ENCODE data around the gene MTHFSD. TPM values are rescaled to one million over a fixed set of nuclear protein-coding genes. Genes with fewer than 3 reads are reported as not detected.
A peak's percentile ranks its signal among the peaks of the same experiment; 100 is the strongest.

The MTHFSD gene, protein sequence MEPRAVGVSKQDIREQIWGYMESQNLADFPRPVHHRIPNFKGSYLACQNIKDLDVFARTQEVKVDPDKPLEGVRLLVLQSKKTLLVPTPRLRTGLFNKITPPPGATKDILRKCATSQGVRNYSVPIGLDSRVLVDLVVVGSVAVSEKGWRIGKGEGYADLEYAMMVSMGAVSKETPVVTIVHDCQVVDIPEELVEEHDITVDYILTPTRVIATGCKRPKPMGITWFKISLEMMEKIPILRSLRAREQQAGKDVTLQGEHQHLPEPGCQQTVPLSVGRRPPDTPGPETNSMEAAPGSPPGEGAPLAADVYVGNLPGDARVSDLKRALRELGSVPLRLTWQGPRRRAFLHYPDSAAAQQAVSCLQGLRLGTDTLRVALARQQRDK
- total RNA-seq, result 10 to 100 TPM; 21.9 to 24.1 TPM

DNA sequence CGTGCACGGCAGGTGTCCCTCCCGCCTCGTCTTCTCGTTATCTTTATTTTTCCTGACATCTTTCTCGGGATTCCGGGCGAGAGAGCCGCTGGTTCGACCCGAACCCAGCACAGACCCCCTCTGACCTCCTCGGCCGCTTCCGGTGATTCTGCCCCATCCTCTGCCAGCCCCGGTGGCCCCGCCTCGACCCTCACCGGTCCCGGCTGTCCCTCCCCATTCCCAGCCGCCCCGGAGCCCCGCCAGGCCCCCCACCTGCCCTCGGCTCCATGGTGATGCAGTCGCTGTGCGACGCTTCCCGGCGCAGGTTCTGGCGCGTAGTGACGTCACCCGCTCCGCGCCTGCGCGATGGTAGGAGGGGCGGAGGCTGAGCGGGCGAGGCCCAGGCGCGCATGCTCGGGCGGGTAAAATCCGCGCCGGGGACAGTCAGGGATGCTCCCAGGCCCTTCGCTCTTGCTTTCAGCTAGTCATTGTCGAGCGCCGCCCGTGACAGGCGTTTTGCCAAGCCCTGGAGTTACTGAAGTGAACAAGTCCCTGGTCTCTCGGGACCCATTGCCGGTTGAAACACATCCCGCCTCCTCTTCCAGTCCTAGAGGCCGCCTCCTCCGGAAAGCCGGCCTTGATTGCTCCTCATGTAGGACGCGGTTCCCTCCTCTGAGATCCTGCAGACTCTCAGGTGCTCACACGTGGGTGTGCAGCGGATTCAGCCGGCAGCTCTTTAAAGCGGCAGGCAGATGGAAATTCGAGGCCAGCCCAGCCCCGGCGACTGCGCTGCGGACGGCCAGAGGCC lies at the start of gene MTHFSD:
Gene MTHFSD (minus strand): TSS at position 319 of the 787 bp plus-strand sequence. CDS start 51 bp downstream, at position 268.
- H3K9me3 Mint-ChIP-seq, result no peaks in the 10 kb centered on the region
- H3K36me3 Mint-ChIP-seq (ENCODE audit: low read depth), result peaks cover 10% of the 10 kb centered on the region
- H3K4me3 Mint-ChIP-seq, result peak within 1 kb of the TSS; percentile 92
- H3K4me1 Mint-ChIP-seq (ENCODE audit: low read depth), result peaks cover 11% of the 10 kb centered on the region
- intact Hi-C loops (cut with micrococcal nuclease), result loop anchor here (10.0 kb wide), 1 partner anchor 940 kb away; the partner anchor contains the start of gene ZCCHC14
- DNase-seq, result peak; percentile 95
- CTCF ChIA-PET, result interaction anchor here (0.9 to 1.0 kb wide), 2 partner anchors 9 to 319 kb away, joined by 3 to 5 read pairs; no protein-coding TSS in a partner anchor
- H3K27ac Mint-ChIP-seq, result peak within 1 kb of the TSS; percentile 88
- H3K27me3 Mint-ChIP-seq (ENCODE audit: low read depth), result peaks cover 5% of the 10 kb centered on the region

DNA sequence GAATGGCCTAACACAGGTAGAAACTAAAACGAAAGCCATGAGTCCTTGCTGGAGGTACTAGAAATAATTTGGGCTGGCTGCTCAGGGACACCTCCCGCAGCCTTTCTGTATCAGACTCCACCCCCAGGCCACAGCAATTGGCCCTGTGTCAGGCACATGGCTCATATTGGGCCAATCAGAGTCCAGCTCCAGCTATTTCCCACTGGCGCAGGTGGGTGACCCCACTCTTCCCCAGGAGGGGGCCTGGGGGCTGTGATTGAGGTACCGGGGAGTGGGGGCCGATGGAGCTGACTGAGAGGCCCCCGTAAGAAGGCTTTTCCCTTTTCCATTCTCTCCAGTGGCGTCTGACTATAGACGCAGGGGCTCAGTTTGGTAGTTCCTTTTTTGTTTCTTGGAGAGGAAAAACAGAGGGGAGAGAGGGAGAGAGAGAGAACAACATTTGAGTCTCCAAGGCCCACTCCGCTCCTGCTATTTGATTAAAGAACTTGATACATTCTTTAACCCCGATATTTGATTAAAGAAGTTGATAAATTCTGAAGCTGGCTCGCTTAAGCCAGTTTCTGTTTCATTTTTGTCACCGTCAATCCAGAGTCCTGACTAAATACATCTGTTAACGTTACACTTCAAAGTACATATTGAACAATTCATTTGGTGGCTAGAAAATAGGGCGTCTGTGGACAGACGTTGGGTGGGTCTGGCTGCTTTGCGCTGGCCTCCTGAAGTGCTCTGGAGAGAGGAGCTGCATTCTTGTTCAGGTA lies 49.6 kb upstream of the MTHFSD start:
- Mint-ChIP-seq H3K27me3 (ENCODE audit: low read depth) (peaks cover 14% of the 10 kb centered on the region), H3K4me1 (ENCODE audit: low read depth) (peaks cover 9% of the 10 kb centered on the region), H3K27ac (no peak overlapping the region), H3K36me3 (ENCODE audit: low read depth) (no peaks in the 10 kb centered on the region), H3K4me3 (peak overlapping the region; percentile 68), H3K9me3 (no peaks in the 10 kb centered on the region)
- CTCF ChIA-PET, result interaction anchor here (0.7 kb wide), 1 partner anchor 35 kb away, joined by 3 read pairs; no protein-coding TSS in a partner anchor
- DNase-seq, result peak; percentile 39
- intact Hi-C loops (cut with micrococcal nuclease), result no loop called here

DNA sequence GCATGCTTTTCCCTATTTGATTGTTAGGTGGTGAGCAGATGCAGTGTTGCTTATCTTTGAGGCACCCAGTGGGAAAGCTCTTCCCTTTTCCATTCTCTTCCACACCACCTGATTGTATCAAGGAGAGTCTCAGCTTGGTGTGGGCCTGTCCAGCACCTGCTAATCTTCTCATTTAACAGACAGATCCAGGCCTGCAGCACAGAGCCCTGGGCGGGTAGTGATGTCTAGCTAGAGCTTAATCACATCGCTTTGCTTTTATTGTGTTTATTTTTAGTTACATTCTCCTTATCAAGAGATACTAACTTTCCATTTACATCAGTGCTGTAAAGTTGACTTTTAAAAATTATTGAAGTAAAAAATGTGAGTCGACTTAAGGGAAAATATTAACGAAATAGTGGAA lies 47.5 kb upstream of the MTHFSD start:
- Mint-ChIP-seq H3K4me3 (no peak overlapping the region), H3K27ac (no peak overlapping the region), H3K27me3 (ENCODE audit: low read depth) (peaks cover 24% of the 10 kb centered on the region), H3K9me3 (no peaks in the 10 kb centered on the region), H3K36me3 (ENCODE audit: low read depth) (no peaks in the 10 kb centered on the region), H3K4me1 (ENCODE audit: low read depth) (peaks cover 12% of the 10 kb centered on the region)
- intact Hi-C loops (cut with micrococcal nuclease), result no loop called here
- DNase-seq, result no peak
- CTCF ChIA-PET, result no interaction called here

DNA sequence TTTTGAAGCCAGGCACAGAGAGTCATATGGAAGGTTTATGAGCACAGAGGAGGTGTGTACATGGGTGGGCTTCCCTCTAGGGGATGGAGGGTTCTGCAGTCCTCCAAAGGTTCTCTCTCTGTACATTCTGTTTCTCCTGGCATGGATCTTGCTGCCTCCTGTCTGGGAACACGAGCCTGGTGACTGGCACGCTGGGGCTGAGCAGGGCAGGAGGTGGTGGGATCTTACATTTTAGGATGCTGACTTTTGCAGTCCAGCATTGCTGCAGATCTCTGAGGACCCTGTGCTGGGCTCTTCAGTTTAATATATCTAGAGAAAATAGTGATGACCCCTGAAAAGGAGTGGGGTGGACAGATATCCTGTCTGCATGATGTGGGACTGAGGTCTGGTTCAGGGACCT lies 46.3 kb upstream of the MTHFSD start:
- intact Hi-C loops (cut with micrococcal nuclease), result no loop called here
- Mint-ChIP-seq H3K4me3 (no peak overlapping the region), H3K9me3 (no peaks in the 10 kb centered on the region), H3K36me3 (ENCODE audit: low read depth) (no peaks in the 10 kb centered on the region), H3K4me1 (ENCODE audit: low read depth) (peaks cover 12% of the 10 kb centered on the region), H3K27ac (no peak overlapping the region), H3K27me3 (ENCODE audit: low read depth) (peaks cover 24% of the 10 kb centered on the region)
- no peak for DNase-seq
- CTCF ChIA-PET, result no interaction called here

DNA sequence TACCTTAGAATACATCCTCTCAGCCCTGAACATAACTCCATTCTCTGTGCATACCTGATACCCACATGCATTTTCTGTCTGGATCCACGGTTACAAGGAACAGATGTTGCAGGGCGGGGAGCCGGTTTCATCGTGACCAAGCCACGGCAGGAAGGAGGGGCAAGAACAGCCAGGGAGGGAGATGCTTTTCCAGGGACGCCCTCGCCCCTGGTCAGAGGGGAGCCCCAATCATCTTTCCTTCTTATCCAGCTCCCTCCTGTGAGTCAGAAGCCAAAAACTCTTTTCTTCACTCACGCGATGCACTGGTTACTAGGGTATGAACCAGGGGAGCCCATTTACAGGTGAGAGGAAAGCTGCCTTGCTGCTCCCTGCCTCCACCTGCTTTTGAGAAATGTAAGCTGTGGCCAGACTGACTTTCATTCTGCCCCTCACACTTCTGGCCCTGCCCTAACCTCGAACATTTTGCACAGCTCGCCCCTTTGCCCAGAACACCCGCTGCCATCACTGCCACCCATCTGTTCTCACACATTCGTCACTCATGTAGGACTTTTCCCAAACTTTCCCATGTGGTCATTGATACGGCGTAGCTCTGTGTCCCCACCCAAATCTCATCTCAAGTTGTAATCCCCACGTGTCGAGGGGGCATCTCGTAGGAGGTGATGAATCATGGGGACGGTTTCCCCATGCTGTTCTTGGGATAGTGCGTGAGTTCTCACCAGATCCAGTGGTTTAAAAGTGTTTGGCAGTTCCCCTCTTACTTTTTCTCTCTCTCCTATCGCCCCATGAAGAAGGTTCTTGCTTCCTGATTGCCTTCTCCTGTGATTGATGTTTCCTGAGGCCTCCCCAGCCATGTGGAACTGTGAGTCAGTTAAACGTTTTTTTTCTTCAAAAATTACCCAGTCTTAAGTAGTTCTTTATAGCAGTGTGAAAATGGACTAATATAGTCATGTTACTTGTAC lies 43.9 kb upstream of the MTHFSD start:
- Mint-ChIP-seq H3K4me1 (ENCODE audit: low read depth) (peaks cover 3% of the 10 kb centered on the region), H3K9me3 (no peaks in the 10 kb centered on the region), H3K36me3 (ENCODE audit: low read depth) (no peaks in the 10 kb centered on the region), H3K27me3 (ENCODE audit: low read depth) (peaks cover 29% of the 10 kb centered on the region), H3K27ac (no peak overlapping the region), H3K4me3 (no peak overlapping the region)
- no peak for DNase-seq
- CTCF ChIA-PET, result no interaction called here
- intact Hi-C loops (cut with micrococcal nuclease), result no loop called here

DNA sequence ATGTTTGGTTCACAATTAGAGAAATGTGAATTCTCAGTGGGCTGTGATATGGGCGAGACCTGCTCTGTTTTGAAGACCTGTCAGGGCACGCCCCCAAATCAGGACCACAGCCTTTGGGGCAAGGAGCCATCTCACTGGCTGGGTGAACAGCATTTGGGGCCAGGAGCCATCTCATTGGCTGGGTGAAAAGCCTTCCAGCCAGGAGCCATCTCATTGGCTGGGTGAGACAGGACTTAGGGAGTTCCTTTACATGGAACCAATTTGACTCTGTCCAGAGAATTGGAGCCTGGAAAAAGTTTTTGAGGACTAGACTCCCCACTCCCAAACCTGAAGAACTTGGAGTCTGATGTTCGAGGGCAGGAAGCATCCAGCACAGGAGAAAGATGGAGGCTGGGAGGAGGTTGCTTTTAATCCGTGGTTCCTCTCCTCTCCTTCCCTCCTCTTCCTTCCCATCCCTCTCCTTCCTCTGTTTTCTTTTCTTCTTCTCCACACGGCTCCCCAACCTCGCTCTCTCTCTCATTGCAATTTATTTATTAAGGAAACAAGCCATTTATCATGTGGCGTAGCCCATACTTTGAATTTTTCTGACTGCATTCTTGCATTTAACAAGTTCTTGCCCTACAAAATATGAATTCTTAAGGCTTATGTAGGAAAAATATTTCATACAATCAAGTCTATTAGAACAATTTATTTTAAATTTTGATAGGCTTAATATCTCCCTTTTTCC lies 43.0 kb upstream of the MTHFSD start:
- no peaks in the 10 kb centered on the region for H3K9me3 Mint-ChIP-seq
- no peaks in the 10 kb centered on the region for H3K36me3 Mint-ChIP-seq (ENCODE audit: low read depth)
- peaks cover 31% of the 10 kb centered on the region for H3K27me3 Mint-ChIP-seq (ENCODE audit: low read depth)
- CTCF ChIA-PET, result no interaction called here
- no peak for DNase-seq
- intact Hi-C loops (cut with micrococcal nuclease), result no loop called here
- no peak overlapping the region for H3K27ac Mint-ChIP-seq
- H3K4me3 Mint-ChIP-seq, result no peak overlapping the region
- H3K4me1 Mint-ChIP-seq (ENCODE audit: low read depth), result peaks cover 9% of the 10 kb centered on the region

DNA sequence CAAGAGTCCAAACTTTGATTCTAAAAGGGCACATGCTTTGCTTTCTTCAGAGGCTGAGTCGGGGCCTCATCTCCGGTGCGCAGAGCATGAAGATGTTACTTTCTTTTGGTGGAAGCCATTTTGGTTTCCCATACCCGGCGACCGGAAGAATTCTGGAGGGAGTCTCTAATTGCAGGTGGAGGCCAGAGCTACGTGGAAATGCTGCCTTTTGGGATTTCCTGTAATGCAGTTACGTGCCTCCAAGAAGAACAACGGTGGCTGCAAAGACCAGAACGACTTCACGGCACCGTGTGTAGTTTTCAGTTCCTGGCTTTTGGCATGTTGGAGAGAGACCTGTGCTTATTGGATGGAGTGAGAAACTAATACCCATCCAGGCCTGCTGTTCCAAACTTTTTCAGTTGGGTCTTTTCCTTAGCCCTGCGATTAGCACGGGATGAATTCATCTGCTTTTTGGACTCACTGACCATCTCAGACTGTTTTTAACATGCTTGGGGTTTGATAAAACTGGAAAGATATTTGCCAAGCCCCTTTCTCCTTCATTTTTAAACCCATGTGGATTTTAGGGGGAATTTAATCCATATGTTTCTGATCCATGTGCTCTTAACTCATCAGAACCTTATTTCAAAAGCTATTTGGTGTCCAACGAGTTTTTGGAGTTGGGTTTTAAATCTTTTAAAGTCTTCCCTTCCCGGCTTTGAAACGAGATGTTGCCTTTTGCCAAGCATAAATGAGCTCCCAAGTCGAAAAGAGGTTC lies 42.3 kb upstream of the MTHFSD start:
- intact Hi-C loops (cut with micrococcal nuclease), result no loop called here
- no peak for DNase-seq
- Mint-ChIP-seq H3K4me3 (no peak overlapping the region), H3K36me3 (ENCODE audit: low read depth) (no peaks in the 10 kb centered on the region), H3K27me3 (ENCODE audit: low read depth) (peaks cover 29% of the 10 kb centered on the region), H3K4me1 (ENCODE audit: low read depth) (peaks cover 10% of the 10 kb centered on the region), H3K9me3 (no peaks in the 10 kb centered on the region), H3K27ac (no peak overlapping the region)
- CTCF ChIA-PET, result no interaction called here

DNA sequence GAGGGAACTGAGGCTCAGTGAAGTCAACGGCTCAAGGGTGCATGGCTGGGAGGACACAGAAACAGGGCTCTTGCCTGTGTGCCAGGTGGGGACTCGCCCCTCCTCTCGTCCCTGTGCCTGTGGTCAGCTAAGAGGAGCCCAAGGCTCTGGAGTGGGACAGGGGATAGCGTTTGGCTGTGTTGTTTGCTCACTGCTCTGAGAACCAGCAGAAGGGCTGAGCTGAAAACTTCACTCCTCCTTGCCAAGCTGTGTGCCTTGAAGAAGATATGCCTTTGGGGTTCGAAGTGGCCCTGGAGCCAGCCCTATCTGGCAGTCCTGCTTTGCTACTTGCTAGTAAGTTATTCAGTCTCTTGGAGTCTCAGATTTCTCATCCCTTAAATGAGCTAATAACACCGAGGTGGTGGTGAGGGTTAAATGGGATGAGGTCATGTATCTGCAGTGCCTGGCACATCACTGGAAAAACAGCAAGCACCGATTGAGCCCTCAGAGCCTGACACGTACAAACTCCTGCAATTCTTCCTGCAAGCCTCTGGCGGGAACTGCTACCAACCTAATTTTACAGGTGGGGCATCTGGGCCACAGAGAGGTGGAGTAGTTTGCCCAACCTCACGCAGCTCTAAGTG lies 41.1 kb upstream of the MTHFSD start:
- CTCF ChIA-PET, result no interaction called here
- Mint-ChIP-seq H3K27me3 (ENCODE audit: low read depth) (peaks cover 30% of the 10 kb centered on the region), H3K27ac (no peak overlapping the region), H3K9me3 (no peaks in the 10 kb centered on the region), H3K36me3 (ENCODE audit: low read depth) (no peaks in the 10 kb centered on the region), H3K4me1 (ENCODE audit: low read depth) (peaks cover 10% of the 10 kb centered on the region), H3K4me3 (no peak overlapping the region)
- intact Hi-C loops (cut with micrococcal nuclease), result no loop called here
- DNase-seq, result no peak

DNA sequence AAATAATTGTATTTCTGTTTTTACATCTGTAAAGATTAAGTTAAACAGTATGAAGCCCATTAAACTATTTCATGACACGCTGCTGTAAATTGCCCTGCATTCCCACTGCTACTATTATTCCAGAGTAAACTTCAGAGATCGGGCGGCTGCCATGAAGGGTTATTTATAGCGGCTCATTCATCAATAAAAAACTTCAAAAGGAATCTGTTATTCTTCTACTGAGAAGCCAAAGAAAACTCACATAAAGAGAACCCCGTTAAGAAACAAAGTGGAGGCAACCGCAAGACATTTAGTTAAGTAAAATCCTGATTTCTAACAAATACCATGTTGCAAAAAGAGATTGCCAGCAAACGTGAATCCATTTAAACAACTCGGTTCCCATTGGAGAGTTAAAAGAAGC lies 39.7 kb upstream of the MTHFSD start:
- peaks cover 28% of the 10 kb centered on the region for H3K27me3 Mint-ChIP-seq (ENCODE audit: low read depth)
- intact Hi-C loops (cut with micrococcal nuclease), result no loop called here
- CTCF ChIA-PET, result no interaction called here
- peaks cover 10% of the 10 kb centered on the region for H3K4me1 Mint-ChIP-seq (ENCODE audit: low read depth)
- no peaks in the 10 kb centered on the region for H3K36me3 Mint-ChIP-seq (ENCODE audit: low read depth)
- H3K27ac Mint-ChIP-seq, result no peak overlapping the region
- H3K9me3 Mint-ChIP-seq, result no peaks in the 10 kb centered on the region
- H3K4me3 Mint-ChIP-seq, result no peak overlapping the region
- DNase-seq, result no peak

DNA sequence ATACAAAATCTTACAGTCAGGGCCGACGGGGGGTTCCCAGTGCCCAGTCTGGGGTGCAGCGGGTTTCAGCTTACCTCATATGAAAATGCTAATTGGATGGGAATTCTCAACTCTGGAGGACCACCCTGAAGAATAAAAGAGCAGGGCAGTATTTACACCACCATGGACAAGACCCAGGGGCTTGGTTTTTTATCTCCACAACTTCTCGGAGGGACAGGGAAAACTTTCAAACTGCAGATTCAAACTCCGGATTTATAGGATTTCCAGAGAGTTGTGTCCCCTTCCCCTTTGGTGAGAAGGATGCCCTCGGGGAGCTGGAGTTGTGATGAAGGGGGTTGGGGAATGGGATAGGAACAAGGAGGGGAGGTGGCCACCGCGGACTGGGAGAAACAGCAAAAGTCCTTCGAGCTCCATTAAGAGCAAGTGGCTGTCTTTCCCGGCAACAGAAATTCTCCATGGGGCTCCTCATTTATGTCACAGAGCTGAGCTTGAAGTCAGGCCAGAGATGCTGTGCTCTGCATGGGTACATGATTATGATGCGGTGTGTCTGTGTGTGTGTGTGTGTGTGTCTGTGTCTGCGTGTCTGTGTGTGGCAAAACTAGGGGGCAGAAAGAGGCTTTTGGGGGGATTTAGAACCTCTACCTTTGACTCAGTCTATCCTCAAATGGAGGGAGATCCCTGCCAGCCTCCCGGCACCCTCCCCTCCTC lies 39.0 kb upstream of the MTHFSD start:
- H3K27me3 Mint-ChIP-seq (ENCODE audit: low read depth), result peaks cover 29% of the 10 kb centered on the region
- H3K9me3 Mint-ChIP-seq, result no peaks in the 10 kb centered on the region
- no peaks in the 10 kb centered on the region for H3K36me3 Mint-ChIP-seq (ENCODE audit: low read depth)
- peaks cover 8% of the 10 kb centered on the region for H3K4me1 Mint-ChIP-seq (ENCODE audit: low read depth)
- intact Hi-C loops (cut with micrococcal nuclease), result no loop called here
- H3K27ac Mint-ChIP-seq, result no peak overlapping the region
- no peak overlapping the region for H3K4me3 Mint-ChIP-seq
- DNase-seq, result no peak
- CTCF ChIA-PET, result no interaction called here

Data from activated naive CD4-positive, alpha-beta T cell treated with anti-CD3 and anti-CD28 coated beads for 36 hours (primary cell).